MM.1S (cell line): ENCODE measurements around the gene OSMR.

Source experiments
- DNase-seq: peaks from one replicate; pipeline ENCODE4 v3.0.0-alpha.2; 2015
- H2AFZ ChIP-seq: fragments of 300-600 bp; sonication (generic); 2 replicates; pipeline ENCODE4 v1.6.0; 2016; ENCODE audit warnings: antibody characterized with exemption, low read length
- H3F3A ChIP-seq: fragments of 300-600 bp; sonication (generic); 2 replicates; pipeline ENCODE4 v1.6.1; 2016; ENCODE audit warnings: mild to moderate bottlenecking, antibody characterized with exemption, low read length, moderate library complexity, mixed read lengths; ENCODE audit not compliant: insufficient read depth
- H3K27ac ChIP-seq: fragments of 300-600 bp; sonication (generic); 2 replicates; pipeline ENCODE4 v1.5.1; 2016; ENCODE audit warnings: mild to moderate bottlenecking, low read length
- H3K27me3 ChIP-seq: fragments of 300-600 bp; sonication (generic); replicated peaks from 2 replicates; pipeline ENCODE4 v1.6.0; 2016; ENCODE audit warnings: low read length; ENCODE audit not compliant: insufficient read depth
- H3K36me3 ChIP-seq: fragments of 300-600 bp; sonication (generic); replicated peaks from 2 replicates; pipeline ENCODE4 v1.6.1; 2016; ENCODE audit warnings: mild to moderate bottlenecking, low read length, mixed read lengths; ENCODE audit not compliant: insufficient read depth
- H3K4me1 ChIP-seq: fragments of 300-600 bp; sonication (generic); 2 replicates; pipeline ENCODE4 v1.6.1; 2016; ENCODE audit warnings: low read length, mixed read lengths
- H3K4me2 ChIP-seq: fragments of 300-600 bp; sonication (generic); 2 replicates; pipeline ENCODE4 v1.6.0; 2016; ENCODE audit warnings: low read depth, low read length
- H3K4me3 ChIP-seq: fragments of 300-600 bp; sonication (generic); 2 replicates; pipeline ENCODE4 v1.5.1; 2016; ENCODE audit warnings: low read length, mixed read lengths
- H3K79me2 ChIP-seq: fragments of 300-600 bp; sonication (generic); 2 replicates; pipeline ENCODE4 v1.6.1; 2016; ENCODE audit warnings: mixed run types, low read length, mixed read lengths
- H3K9ac ChIP-seq: fragments of 300-600 bp; sonication (generic); 2 replicates; pipeline ENCODE4 v1.6.1; 2016; ENCODE audit warnings: low read length, mixed read lengths
- H3K9me2 ChIP-seq: fragments of 300-600 bp; sonication (generic); replicated peaks from 2 replicates; pipeline ENCODE4 v1.6.1; 2016; ENCODE audit warnings: mild to moderate bottlenecking, low read length, mixed read lengths; ENCODE audit not compliant: insufficient read depth
- H3K9me3 ChIP-seq: fragments of 300-600 bp; sonication (generic); replicated peaks from 2 replicates; pipeline ENCODE4 v1.6.1; 2016; ENCODE audit warnings: mild to moderate bottlenecking, low read length, mixed read lengths; ENCODE audit not compliant: insufficient read depth
- H4K20me1 ChIP-seq: fragments of 300-600 bp; sonication (generic); 2 replicates; pipeline ENCODE4 v1.6.1; 2016; ENCODE audit warnings: mild to moderate bottlenecking, low read length, moderate library complexity, mixed read lengths; ENCODE audit not compliant: insufficient read depth
- CTCF ChIP-seq: fragments of 300-600 bp; sonication (generic); IDR thresholded peaks from 2 replicates; pipeline ENCODE4 v1.5.1; 2016; ENCODE audit warnings: antibody characterized with exemption, low read length, mixed read lengths
- EZH2 ChIP-seq: fragments of 300-600 bp; sonication (generic); optimal IDR thresholded peaks from 2 replicates; pipeline ENCODE3; 2017; ENCODE audit warnings: low read depth, mild to moderate bottlenecking, antibody characterized with exemption, low read length, mixed read lengths
- EZH2phosphoT487 ChIP-seq: fragments of 300-600 bp; sonication (generic); IDR thresholded peaks from 2 replicates; pipeline ENCODE4 v1.6.1; 2018; ENCODE audit warnings: antibody characterized with exemption, low read length

Gene OSMR

GRCh38 chr5:38799556-38800377, 46.0 kb upstream of the OSMR start:
- Histone ChIP-seq H3K79me2 (no peaks in the 10 kb centered on the region), H3K4me3 (no peak overlapping the region), H3K27me3 (no peaks in the 10 kb centered on the region), H4K20me1 (no peaks in the 10 kb centered on the region), H3K9me3 (no peaks in the 10 kb centered on the region), H3K27ac (no peak overlapping the region), H3K9ac (no peak overlapping the region), H3K36me3 (no peaks in the 10 kb centered on the region), H3F3A (no peaks in the 10 kb centered on the region), H2AFZ (no peak overlapping the region), H3K4me1 (0 out of 2 replicates have a peak, but pooled peaks cover 4% of the 10 kb centered on the region), H3K9me2 (no peaks in the 10 kb centered on the region), H3K4me2 (no peak overlapping the region)
- TF ChIP-seq EZH2phosphoT487 = no peak
- TF ChIP-seq EZH2 = no peak
- TF ChIP-seq CTCF = no peak
- DNase-seq = no peak

- Histone ChIP-seq H3K36me3 (no peaks in the 10 kb centered on the region), H3F3A (no peaks in the 10 kb centered on the region), H3K9me3 (no peaks in the 10 kb centered on the region), H3K9me2 (no peaks in the 10 kb centered on the region), H3K4me3 (no peak overlapping the region), H3K4me2 (no peak overlapping the region), H3K27ac (no peak overlapping the region), H4K20me1 (no peaks in the 10 kb centered on the region), H3K27me3 (no peaks in the 10 kb centered on the region), H3K4me1 (0 out of 2 replicates have a peak, but pooled peaks cover 4% of the 10 kb centered on the region), H3K9ac (no peak overlapping the region), H3K79me2 (no peaks in the 10 kb centered on the region), H2AFZ (no peak overlapping the region)
- DNase-seq = no peak
- TF ChIP-seq CTCF = no peak
- TF ChIP-seq EZH2 = no peak
- TF ChIP-seq EZH2phosphoT487 = no peak
These were observed 45.3 kb upstream of the OSMR start for GRCh38 chr5:38800515-38800914.

- no peak for TF ChIP-seq EZH2phosphoT487
- TF ChIP-seq CTCF = no peak
- no peak for TF ChIP-seq EZH2
- Histone ChIP-seq H3F3A (no peaks in the 10 kb centered on the region), H3K4me1 (0 out of 2 replicates have a peak, but pooled peaks cover 4% of the 10 kb centered on the region), H3K27me3 (no peaks in the 10 kb centered on the region), H3K27ac (no peak overlapping the region), H3K4me2 (no peak overlapping the region), H3K36me3 (no peaks in the 10 kb centered on the region), H2AFZ (no peak overlapping the region), H3K9me2 (no peaks in the 10 kb centered on the region), H3K9me3 (no peaks in the 10 kb centered on the region), H3K79me2 (no peaks in the 10 kb centered on the region), H3K9ac (no peak overlapping the region), H4K20me1 (no peaks in the 10 kb centered on the region), H3K4me3 (no peak overlapping the region)
- no peak for DNase-seq
These were observed 43.7 kb upstream of the OSMR start for GRCh38 chr5:38802125-38802524.
